SW 1271 (cell line): ENCODE results near the gene ATG9B.
"Not testable (repeated sequence)": the region's sequence is repeated elsewhere in the genome, so short reads cannot be mapped to it uniquely, and the experiment has no call there.

Source experiments
- DNase-seq, 2 experiments: peaks; one replicate each; lab custom pipeline; 2025; lab: John Stamatoyannopoulos, UW

ATG9B gene

DNA sequence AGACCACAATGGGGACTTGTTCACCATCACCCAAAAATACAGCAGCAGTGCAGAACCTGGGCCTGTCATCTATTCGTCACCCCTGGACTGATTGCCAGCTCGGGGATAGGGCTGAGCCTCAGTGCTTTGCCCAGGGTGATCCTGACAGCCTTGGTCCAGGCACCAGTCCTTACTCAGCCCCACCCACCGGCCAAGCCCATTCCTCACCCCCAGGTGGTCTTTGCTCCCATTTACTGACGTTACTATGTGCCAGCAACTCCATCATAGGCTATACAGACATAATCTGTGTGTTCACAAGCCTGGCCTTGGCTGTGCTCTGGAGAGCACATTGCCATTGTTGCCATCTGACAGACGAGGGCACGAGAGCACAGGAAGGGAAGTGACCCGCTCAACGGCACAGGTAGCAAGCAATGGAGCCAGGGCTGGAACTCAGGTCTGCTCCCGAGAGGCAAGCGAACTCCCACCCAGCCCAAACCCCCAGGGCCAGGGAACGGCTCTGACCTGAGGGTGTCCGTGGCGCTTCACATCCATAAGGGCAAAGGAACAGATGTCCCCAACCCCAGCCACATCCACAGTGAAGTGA lies 6.8 kb downstream of the ATG9B start:
- no peak for DNase-seq

DNA sequence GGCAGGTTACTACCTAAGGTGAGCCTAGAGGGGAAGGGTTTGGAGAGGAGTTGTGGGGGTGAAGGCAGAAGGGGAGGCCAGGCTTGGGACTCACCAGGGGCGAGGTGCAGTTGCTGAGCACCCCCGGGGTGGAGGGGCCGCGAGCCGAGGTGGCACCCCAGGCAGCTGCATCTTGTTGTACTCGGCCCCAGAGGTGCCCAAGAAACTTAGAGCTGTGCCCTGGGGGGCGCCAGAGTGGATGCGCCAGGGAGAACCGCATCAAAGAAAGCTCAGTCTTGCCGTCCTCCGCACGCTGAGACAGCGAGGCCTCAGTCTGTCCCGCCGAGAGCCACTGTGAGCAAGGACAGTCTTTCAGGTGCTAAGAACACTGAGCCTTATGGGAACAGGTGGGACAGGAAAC lies 7.4 kb downstream of the ATG9B start:
- DNase-seq = no peak

DNA sequence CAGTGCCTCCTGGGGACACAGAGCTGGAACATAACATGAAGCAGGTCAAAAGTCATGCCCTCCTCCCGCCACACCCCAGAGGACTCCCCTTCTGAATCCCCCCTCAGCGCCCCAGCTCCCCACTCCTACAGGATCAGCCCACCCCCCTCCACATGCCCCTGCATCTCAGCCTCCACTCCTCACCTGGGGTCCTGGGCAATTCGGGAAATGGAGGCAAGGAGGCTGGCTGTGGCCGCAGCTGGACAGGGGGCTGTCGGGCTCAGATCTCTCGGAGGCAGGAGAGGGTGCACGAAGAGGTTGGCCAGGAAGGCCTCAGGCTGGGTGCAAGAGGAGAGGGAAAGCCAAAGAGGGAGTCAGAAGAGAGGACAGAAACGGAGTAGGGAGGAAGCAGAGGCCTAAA lies 7.8 kb downstream of the ATG9B start:
- no peak for DNase-seq

GRCh38 chr7:151015967-151016366 lies 8.3 kb downstream of the ATG9B start:
- DNase-seq = no peak

GRCh38 chr7:151014950-151015349 lies 9.3 kb downstream of the ATG9B start:
- DNase-seq = no peak

- DNase-seq = no peak
These were observed 10.4 kb downstream of the ATG9B start for GRCh38 chr7:151013733-151014497.

DNA sequence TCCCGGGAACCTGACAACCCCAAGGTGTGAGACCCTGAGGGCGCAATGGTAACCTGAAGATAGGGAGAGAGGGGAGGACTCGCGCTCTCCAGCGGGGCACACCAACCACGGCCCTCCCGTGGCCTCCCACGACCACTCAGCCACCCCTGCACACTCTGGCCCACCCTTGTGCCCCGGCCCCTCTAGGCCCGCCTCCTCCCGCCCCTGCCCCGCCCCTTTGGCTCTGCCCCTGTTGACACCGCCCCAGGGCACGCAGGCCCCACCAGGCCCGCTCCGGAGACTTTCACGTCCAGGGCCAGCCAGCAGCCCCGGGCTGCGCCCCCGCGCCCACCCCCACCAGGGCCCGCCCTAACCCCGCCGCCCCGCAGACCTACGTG lies 10.9 kb downstream of the ATG9B start:
- no peak for DNase-seq

- no peak for DNase-seq
These were observed 11.4 kb downstream of the ATG9B start for GRCh38 chr7:151012911-151013347.

GRCh38 chr7:151012031-151012692 lies 12.1 kb downstream of the ATG9B start:
- no peak for DNase-seq

- not testable (repeated sequence) for DNase-seq
These were observed 12.7 kb downstream of the ATG9B start for GRCh38 chr7:151011616-151012015.

DNA sequence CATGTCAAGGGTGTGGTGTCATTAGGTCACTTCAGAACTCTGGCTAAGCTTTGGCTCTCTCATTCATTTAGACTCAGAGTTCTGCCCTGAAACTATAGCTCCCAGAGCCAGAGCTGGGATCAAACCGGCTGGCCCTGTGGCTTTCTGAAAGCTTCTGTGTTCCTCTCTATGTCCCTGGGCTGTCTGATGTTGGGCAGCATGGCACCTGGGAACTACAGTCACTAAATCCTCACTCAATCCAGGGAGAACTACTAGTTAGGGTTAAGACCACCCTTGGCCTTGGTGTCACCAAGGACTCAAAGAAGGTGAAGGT lies 13.2 kb downstream of the ATG9B start:
- no peak for DNase-seq

GRCh38 chr7:151010307-151011096 lies 13.8 kb downstream of the ATG9B start:
- no peak for DNase-seq

DNA sequence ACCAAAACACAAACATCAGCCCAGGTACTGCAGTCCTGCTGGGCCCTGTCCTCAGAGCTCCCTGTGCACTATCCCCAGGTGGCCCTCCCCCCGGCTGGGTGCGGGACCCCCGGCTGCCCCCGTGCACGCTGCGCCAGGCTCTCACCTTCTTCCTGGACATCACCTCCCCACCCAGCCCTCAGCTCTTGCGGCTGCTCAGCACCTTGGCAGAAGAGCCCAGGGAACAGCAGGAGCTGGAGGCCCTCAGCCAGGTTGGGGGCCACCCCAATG lies 14.3 kb downstream of the ATG9B start:
- DNase-seq = no peak

DNA sequence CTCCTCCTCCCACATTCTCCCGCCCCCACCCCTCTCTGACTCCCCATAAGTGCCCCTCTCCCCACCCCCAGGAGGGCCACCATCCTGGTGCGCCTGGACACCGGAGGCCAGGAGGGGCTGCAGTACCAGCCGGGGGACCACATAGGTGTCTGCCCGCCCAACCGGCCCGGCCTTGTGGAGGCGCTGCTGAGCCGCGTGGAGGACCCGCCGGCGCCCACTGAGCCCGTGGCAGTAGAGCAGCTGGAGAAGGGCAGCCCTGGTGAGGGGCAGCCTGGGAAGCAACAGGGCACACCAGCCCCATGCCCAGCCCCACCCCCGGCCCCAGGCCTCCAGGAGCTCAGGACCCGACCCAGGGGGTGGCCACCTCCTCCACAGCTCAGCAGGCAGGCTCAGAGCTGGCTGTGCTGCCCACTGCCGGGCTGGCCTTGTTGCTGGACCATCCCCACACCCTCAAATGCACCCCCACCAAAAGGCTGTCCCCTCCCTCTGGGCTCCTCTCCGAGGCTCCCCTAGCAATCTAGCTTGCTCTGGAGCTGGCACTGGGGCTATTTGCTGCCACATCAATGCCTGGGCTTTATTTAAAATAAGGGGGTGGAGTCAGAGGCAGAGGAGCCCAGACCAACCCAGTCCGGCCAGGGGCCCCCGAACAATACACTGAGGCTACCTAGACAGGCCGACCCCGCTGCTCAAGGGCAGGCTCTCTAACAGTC lies 14.8 kb downstream of the ATG9B start:
- DNase-seq = no peak

DNA sequence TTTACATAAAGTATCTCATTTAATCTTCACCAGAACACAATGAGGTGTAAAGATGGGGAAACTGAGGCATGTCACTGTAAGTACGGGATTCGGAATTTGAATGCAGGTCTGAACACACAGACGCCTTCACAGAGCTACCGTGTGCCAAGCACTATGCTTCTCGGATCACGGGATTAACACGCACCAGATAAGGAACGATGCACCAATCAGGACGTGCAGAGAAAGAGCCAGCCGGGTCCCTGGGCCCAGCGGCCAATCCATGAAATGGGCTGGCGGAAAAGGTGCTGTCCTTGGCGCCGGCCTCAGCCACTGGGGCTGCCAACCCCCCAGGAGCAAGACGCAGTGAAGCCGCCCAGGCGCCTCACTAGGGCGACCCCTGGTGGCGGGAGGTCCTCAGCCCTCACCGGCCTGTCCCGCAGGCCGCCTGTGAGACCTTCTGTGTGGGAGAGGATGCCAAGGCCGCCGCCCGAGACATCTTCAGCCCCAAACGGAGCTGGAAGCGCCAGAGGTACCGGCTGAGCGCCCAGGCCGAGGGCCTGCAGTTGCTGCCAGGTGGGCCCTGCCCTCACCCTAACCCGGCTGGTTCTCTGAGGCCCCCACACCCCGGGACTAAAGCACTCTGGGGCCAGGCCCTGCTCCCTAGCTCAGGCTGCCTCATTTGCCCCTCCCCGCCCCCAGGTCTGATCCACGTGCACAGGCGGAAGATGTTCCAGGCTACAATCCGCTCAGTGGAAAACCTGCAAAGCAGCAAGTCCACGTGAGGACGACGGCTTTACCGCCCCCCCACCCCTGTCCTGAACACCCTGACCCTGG lies 15.6 kb downstream of the ATG9B start:
- DNase-seq = no peak

- no peak for DNase-seq
These were observed 16.2 kb downstream of the ATG9B start for GRCh38 chr7:151008143-151008510.

DNA sequence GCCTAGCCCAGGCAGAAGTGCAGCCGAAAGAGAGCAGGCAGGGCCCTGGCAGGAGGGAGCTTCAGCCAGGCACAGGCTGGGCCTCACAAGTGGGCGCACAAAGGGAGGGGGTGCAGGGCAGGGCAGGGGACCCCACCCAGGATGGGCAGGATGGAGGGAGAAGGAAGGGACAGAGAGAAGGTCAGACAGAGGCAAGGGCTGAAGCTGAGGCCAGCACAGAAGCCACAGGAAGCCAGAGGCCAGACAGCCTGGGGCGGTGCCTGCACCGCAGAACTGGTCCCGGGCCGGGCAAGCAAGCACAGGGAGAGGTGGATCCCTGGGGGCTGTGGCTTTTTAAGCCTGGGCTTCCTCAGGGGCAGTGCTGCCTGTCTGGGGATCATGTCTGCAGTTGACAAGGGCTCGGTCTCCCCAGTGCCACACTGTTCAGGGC lies 16.8 kb downstream of the ATG9B start:
- no peak for DNase-seq

DNA sequence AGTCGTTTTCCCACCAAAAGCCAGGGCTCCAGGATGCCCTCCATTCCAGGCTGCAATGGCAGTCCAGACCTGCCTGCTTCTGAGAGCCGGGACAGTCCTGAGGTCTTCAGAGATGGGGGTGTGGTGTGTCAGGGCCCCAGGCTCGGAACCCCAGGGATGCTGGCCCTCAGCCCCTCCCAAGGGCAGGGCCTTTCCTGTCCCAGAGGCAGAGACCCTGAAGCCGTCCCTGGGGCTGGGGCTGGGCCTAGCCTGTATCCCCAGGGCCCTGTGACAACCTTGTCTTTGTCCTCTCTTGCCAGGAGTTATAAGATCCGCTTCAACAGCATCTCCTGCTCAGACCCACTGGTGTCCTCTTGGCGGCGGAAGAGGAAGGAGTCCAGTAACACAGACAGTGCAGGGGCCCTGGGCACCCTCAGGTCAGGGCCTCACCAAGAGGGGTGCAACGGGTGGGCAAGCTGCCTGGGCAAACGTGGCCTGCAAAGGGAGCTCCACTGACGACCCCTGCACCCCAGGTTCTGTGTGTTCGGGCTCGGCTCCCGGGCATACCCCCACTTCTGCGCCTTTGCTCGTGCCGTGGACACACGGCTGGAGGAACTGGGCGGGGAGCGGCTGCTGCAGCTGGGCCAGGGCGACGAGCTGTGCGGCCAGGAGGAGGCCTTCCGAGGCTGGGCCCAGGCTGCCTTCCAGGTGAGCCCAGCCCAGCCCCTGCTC lies 17.5 kb downstream of the ATG9B start:
- no peak for DNase-seq

GRCh38 chr7:151005566-151005965 lies 18.7 kb downstream of the ATG9B start:
- no peak for DNase-seq

GRCh38 chr7:151003572-151003971 lies 20.7 kb downstream of the ATG9B start:
- DNase-seq = no peak

DNA sequence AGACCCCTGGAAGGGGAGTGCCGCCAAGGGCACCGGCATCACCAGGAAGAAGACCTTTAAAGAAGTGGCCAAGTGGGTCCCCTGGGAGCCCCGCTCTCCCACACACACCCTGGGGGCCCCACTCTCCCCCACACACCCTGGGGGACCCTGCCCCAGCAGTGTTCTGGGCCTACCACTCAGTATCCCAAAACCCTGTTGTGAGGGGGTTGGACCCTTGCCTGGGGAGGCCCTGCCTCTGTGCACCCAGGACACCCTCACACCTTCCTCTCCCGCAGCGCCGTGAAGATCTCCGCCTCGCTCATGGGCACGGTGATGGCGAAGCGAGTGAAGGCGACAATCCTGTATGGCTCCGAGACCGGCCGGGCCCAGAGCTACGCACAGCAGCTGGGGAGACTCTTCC lies 22.7 kb downstream of the ATG9B start:
- no peak for DNase-seq
